NCI-H2107 (cell line): Measurements from ENCODE around the gene GTF2F1.
"Not testable (repeated sequence)": the region's sequence is repeated elsewhere in the genome, so short reads cannot be mapped to it uniquely, and the experiment has no call there.

Experiments
- DNase-seq: peaks from one replicate; lab custom pipeline; 2025; lab: John Stamatoyannopoulos, UW

GTF2F1 gene

DNA sequence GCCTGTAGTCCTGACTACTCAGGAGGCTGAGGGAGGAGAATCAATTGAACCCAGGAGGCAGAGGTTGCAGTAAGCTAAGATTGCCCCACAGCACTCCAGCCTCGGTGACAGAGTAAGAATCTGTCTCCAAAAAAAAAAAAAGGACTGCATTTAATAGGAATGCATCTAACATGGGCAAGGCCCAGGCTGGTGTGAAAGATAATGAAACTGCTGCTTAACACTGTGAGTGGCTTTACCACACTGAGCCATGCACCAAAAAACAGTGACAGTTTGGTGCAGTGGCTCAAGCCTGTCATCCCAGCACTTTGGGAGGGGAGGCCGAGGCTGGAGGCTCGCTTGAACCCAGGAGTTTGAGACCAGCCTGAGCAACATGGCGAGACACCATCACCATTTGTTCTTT lies 8.6 kb downstream of the GTF2F1 start:
- no peak for DNase-seq

GRCh38 chr19:6383188-6383587 lies 9.8 kb downstream of the GTF2F1 start:
- no peak for DNase-seq

DNA sequence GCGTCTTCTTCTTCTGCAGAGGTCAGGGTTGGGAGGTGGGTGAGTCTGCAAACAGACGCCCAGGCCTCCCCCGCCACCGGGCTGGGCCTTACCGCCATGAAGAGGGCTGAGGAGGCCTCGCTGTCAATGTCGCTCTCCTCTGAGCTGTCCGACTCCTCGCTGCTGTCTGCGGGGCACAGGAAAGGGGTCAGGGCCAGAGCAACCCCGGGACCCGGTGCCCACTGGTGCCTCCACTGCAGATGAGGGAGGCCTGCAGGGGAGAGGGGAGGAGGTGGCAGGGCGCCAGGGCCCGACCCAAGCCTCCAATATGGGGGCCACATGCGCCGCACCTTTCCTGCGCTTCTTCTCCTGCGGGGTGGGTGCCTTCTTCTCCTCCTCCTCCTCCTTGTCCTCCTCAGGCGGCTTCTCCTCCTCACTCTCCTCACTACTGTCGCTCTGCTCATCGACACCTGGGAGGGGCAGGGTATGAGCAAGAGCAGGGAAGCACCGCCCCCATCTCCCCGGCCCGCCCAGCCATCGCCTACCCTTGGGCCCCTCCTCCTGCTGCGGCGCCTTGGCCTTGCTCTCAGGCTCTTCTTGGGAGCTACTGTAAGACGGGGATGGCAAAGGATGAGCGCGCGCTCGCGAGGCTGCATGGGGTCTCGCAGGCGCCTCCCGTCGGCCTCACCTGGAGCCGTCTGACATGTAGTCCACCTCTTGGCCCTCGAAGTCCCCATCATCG lies 11.8 kb downstream of the GTF2F1 start:
- no peak for DNase-seq

GRCh38 chr19:6379744-6380143 lies 13.2 kb downstream of the GTF2F1 start:
- DNase-seq, result no peak

- no peak for DNase-seq
These were observed 14.5 kb downstream of the GTF2F1 start for GRCh38 chr19:6378486-6378885.

DNA sequence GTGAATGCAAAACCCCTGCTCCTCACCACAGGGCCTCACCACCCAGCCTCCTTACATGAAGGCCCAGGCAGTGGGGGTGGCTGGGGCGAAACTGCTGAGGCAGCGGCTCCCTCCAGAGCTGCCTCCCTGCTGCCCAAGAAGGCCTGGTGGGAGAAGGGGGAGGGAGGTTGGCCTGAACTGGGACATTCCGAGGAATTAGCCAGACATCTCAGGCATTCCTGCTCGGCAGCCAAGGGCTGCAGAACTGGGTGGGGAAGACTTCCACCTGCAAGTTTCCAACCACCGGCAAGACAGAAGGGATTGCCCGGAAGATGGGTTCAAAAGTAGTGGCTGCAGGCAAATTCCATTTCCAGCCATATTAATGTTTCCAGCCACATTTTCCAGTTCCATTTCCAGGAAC lies 14.9 kb downstream of the GTF2F1 start:
- no peak for DNase-seq

DNA sequence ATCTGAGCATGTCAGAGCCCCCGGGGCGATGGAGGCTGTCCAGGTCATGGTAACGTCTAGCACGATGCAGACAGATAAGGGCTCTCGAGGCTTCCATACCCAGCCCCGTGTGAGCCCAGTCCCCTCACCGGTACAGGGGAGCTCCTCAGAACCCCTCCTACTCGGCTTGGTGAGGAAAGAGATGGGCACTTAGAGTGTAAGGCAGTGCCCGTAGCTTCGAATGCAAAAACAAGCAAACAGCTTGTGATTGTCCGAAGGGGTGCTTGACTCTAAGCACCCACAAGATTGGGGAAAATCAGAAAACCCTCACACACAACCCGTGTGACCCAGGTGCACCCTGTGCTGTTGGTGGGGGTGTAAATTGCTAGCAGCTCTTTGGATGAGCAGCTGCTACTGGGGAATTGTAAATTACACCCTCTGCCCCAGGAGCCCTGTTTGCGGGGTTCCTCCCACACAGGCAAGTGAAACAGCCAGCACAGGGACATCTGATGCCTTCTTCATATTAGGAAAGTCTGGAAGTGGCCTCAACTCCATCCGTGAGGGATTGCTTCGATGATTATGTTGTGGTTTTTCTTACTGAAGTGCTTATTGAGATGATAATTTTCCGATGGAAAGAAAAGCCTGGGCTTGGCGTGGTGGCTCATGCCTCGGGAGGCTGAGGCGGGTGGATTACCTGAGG lies 16.3 kb downstream of the GTF2F1 start:
- DNase-seq, result peak; percentile 58

DNA sequence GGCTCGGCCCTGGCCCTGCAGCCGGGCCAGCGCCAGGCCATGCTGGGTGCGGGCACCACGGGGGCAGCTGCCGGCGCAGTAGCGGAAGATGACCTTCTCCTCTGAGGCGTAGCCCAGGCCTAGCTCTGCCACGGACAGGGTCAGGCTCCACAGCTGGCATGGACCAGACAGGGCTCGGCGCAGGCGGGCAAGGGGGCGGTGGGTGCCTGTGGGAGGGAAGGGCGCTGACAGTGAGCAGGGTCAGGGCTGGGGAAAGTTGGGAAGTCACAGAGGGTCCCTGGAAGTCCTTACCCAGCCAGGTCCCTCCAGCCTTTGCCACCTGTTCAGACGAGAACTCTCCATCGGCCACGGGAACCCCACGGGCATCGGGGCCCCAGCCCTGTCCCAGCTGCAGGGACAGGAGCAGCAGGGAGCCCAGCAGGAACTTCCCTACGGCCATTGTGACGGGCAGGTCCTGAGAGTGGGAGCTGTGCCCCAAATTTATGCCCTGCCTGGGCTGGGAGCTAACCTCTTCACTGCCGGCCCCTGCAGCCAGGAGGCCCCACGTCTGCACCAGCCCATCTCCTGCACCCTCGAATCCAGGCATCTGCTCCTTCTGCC lies 17.5 kb downstream of the GTF2F1 start, which contains the start of gene PSPN:
PSPN (minus strand) TSS at position 523 of the 600 bp plus-strand sequence; CDS start at position 439, 84 bp downstream.
- DNase-seq, result no peak

DNA sequence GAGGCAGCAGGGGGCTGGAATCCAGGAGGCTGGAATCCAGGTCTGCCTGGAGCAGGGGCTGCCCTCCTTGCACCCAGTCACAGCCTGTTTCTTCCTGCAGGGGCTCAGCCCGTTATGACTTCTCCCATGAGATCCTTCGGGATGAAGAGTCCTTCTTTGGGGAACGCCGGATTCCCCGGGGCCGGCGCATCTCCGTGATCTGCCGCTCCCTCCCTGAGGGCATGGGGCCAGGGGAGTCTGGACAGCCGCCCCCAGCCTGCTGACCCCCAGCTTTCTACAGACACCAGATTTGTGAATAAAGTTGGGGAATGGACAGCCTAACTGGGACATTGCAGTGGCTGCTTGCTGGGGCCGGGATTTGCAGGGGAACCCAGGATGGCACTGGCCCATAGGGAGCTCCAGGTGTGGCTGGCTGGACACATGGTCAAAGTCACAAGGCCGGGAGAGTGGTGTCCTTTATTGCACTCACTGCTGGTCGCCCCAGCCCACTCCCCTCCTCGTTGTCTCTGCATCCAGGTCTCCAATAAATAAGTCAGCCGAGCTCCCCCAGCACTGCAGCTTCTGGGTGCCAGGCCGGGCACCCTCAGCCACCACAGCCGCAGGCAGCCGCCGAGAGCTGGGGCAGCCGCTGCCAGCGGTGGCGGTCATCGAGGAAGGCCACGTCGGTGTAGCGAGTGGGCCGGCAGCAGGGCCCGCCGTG lies 18.1 kb downstream of the GTF2F1 start:
- DNase-seq, result no peak

- no peak for DNase-seq
These were observed 18.7 kb downstream of the GTF2F1 start for GRCh38 chr19:6374161-6374709.

GRCh38 chr19:6373813-6374108 lies 19.2 kb downstream of the GTF2F1 start:
- DNase-seq, result no peak

DNA sequence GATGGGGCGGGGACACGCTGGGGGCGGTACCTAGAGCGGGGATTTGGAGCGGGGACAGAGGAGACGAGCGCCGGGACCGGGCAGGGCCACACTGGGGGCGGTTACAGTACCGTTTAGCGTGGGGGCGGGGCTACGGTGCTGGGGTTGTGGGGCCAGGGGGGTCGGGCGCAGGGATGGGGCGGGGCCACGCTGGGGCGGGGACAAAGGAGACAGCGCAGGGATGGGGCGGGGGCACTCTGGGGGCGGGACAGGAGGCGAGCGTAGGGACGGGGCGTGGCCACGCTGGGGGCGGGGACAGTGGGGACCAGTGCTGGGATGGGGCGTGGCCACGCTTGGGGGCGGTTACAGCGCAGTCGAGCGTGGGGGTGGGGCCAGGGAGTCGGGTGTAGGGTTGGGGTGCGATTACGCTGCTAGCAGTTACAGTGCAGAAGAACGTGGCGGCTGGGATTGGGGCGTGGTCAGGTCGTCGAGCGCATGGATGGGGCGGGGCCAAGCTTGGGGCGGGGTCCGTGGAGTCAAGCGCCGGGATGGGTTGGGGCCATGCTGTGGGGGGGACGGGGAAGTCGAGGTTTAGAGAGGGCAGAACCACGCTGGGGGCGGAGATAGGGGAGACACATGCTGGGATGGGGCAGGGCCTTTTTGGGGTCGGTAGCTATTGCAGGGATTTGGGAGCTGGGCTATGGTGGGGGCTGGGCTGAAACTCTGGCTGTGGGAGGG lies 19.7 kb downstream of the GTF2F1 start:
- peak; percentile 91 for DNase-seq

DNA sequence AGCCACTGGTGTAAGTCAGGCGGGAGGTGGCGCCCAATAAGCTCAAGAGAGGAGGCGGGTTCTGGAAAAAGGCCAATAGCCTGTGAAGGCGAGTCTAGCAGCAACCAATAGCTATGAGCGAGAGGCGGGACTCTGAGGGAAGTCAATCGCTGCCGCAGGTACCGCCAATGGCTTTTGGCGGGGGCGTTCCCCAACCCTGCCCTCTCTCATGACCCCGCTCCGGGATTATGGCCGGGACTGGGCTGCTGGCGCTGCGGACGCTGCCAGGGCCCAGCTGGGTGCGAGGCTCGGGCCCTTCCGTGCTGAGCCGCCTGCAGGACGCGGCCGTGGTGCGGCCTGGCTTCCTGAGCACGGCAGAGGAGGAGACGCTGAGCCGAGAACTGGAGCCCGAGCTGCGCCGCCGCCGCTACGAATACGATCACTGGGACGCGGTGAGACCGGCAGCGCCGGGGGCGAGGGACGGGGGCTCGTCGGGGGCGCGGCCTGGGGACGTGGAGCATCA lies 20.3 kb downstream of the GTF2F1 start, which contains the start of gene ALKBH7:
ALKBH7 (plus strand) TSS at position 201 of the 502 bp plus-strand sequence; CDS start at position 228, 27 bp downstream.
- peak; percentile 96 for DNase-seq

GRCh38 chr19:6364353-6364752 lies 28.6 kb downstream of the GTF2F1 start:
- DNase-seq, result no peak

- DNase-seq, result no peak
These were observed 30.6 kb downstream of the GTF2F1 start for GRCh38 chr19:6362351-6362801.

DNA sequence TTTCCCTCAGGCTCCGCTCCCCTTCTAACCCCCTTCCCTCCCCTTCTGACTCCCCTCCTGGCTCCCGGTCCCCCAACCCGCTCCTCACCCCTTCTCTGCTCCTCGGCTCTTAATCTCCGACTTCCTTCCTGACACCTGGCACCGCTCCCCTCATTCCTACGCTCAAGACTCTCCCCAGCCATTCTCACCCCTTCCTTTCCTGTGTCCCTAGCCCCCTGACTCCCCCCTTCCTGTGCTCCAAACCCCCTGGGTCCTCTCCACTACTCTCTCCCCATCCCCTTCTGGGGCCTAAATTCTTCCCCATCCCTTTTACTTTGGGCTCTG lies 31.0 kb downstream of the GTF2F1 start:
- no peak for DNase-seq

- DNase-seq, result not testable (repeated sequence)
These were observed 32.1 kb downstream of the GTF2F1 start for GRCh38 chr19:6360857-6361216.

DNA sequence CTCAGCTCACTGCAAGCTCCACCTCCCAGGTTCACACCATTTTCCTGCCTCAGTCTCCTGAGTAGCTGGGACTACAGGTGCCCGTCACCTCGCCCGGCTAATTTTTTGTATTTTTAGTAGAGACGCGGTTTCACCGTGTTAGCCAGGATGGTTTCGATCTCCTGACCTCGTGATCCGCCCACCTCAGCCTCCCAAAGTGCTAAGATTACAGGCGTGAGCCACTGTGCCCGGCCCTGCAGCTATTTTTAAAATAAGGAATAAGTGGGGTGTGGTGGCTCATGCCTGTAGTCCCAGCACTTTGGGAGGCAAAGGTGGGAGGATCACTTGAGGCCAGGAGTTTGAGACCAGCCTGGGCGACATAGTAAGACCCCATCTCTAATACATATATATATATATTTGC lies 32.5 kb downstream of the GTF2F1 start:
- not testable (repeated sequence) for DNase-seq

DNA sequence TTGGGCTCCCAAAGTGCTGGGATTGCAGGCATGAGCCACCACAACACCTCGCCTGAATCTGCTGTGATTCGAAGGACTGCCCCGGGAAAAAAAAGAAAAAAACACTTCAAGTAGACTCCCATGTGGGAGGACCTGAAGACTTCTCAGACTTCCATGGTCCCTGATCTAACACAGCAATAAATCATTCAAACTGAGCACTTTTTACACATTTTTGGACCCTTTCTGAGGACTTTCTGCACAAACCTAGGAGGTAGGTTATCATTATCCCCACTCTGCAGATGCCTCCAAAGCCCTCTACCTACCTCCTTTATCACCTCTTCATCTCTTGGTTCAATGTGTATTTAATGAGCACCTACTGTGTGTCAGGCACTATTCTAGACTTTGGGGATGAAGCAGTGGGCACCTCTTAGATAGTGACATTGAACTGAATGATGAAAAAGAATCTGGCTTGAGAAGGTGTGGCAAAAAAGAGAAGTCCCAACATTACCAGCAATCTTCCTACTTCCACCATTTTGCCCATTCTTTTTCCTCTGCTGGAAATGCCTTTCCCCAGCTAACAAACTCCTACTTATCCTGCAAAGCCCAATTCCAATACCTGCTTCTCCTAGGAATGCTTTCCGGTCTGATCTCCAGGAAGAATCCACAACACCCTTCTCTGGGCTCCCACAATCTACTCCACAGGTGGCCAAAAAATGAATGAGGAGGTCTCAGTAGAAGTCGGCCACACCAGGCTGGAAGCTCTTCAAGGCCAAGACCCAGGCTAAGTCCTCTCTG lies 33.2 kb downstream of the GTF2F1 start:
- no peak for DNase-seq

DNA sequence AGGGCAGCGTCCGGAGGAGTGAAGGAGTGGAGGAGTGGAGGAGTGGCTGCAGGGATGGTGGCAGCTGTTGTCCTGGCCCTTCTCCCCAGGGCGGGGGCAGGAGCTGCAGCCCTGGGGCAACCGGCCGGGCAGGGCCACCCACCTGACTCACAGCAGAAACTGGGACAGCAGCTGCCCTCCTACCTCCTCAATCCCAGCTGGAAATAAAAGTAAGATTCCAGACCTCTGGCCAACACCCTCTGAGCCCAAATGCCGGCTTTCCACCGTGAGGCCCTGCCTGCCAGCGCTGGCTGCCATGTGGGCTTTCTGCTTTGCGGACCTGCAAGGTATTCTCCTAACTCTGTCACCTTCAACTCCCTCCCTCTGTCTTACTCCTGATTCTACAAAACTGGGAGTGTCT lies 35.0 kb downstream of the GTF2F1 start:
- DNase-seq, result no peak

GRCh38 chr19:6357174-6357573 lies 35.8 kb downstream of the GTF2F1 start:
- no peak for DNase-seq
